Thyroid gland (tissue), 4 donors: Measurements from ENCODE around the gene CHRNG. TPM values are rescaled to one million over a fixed set of nuclear protein-coding genes. Genes with fewer than 3 reads are reported as not detected.

Experiments used
- DNase-seq, 2 donors: peaks; one replicate each; pipeline ENCODE4 v3.0.0-alpha.2; 2019
- H3K27ac ChIP-seq, 3 donors: fragments of 200-600 bp; sonication (generic); 1 replicate in 2 of 3; 2 replicates in 1 of 3; pipeline ENCODE4 v1.5.1; 2016 to 2019; ENCODE audit warnings: mild to moderate bottlenecking in 1 of 3, moderate library complexity in 1 of 3
- H3K27me3 ChIP-seq: fragments of 200-600 bp; sonication (generic); one replicate; pipeline ENCODE4 v1.5.1; 2019
- H3K36me3 ChIP-seq, 2 donors: fragments of 200-600 bp; sonication (generic); one replicate each; pipeline ENCODE4 v1.5.1; 2016 to 2019
- H3K4me1 ChIP-seq, 2 donors: fragments of 200-600 bp; sonication (generic); one replicate each; pipeline ENCODE4 v1.5.1; 2017 to 2019
- H3K4me3 ChIP-seq, 3 donors: fragments of 200-600 bp; sonication (generic); replicated peaks in 1 of 3; 1 replicate in 2 of 3; 2 replicates in 1 of 3; pipeline ENCODE4 v1.5.1; 2016; ENCODE audit warnings: mild to moderate bottlenecking in 1 of 3
- H3K9me3 ChIP-seq: fragments of 200-600 bp; sonication (generic); one replicate; pipeline ENCODE4 v1.5.1; 2017
- CTCF ChIP-seq, 6 experiments: fragments of 200-600 bp in 3 of 6; fragments of 450-650 bp in 3 of 6; sonication (generic) in 3 of 6; IDR thresholded peaks; one replicate each; pipeline ENCODE4 v1.5.1; 2016 to 2019; ENCODE audit warnings: antibody characterized with exemption in 6 of 6, mild to moderate bottlenecking in 2 of 6, inconsistent platforms in 1 of 6, moderate library complexity in 1 of 6
- POLR2A ChIP-seq, 2 donors: fragments of 450-650 bp; IDR thresholded peaks; one replicate each; pipeline ENCODE4 v1.6.1; 2017; ENCODE audit warnings: antibody characterized with exemption in 2 of 2, mild to moderate bottlenecking in 2 of 2, moderate library complexity in 1 of 2
- WGBS, 2 donors: methylation state at CpG; one replicate each; pipeline ENCODE4 v1.1.5; 2017; 5-methylcytosine and 5-hydroxymethylcytosine counted together
- intact Hi-C: fragments of 100-400 bp; cut with DNase I; formaldehyde crosslinking; loops from one replicate; pipeline ENCODE4 v1.15.1; 2023
- total RNA-seq, 4 donors: library from RNA; depleted of rRNA; stranded (reverse); fragments of >200 nt; gene quantifications; one replicate each; pipeline ENCODE4 v1.2.3, GENCODE V29; 2016

The CHRNG gene
- total RNA-seq, 4 donors from 2014 or later = not detected

GRCh38 chr2:232544674-232545073 is 5.2 kb downstream of the CHRNG start:
- Histone ChIP-seq H3K4me1 (no peaks in the 10 kb centered on the region), H3K4me3 (no peak overlapping the region), H3K27me3 (no peaks in the 10 kb centered on the region), H3K9me3 (no peaks in the 10 kb centered on the region), H3K27ac (no peak overlapping the region), H3K36me3 (no peaks in the 10 kb centered on the region)
- TF ChIP-seq CTCF (IDR thresholded peaks at IDR 0.05) (no peak), POLR2A (IDR thresholded peaks at IDR 0.05) (no peak)
- intact Hi-C loops = no loop called here
- DNase-seq = no peak
- WGBS, 2 donors = 89 to 92% methylated on average over 6 of the region's 6 CpGs

GRCh38 chr2:232545511-232546375 is 6.3 kb downstream of the CHRNG start:
- no peak for DNase-seq
- Histone ChIP-seq H3K4me1 (no peaks in the 10 kb centered on the region), H3K4me3 (no peak overlapping the region), H3K36me3 (no peaks in the 10 kb centered on the region), H3K27me3 (no peaks in the 10 kb centered on the region), H3K9me3 (no peaks in the 10 kb centered on the region), H3K27ac (no peak overlapping the region)
- intact Hi-C loops = no loop called here
- WGBS, 2 donors = 87 to 92% methylated on average over 12 to 17 of the region's 17 CpGs
- TF ChIP-seq CTCF (IDR thresholded peaks at IDR 0.05) (no peak), POLR2A (IDR thresholded peaks at IDR 0.05) (no peak)

GRCh38 chr2:232547991-232548390 is 8.5 kb downstream of the CHRNG start:
- no peak overlapping the region for H3K27ac ChIP-seq
- TF ChIP-seq CTCF (IDR thresholded peaks at IDR 0.05) (no peak), POLR2A (IDR thresholded peaks at IDR 0.05) (no peak)
- 97 to 98% methylated on average over 6 of the region's 6 CpGs for WGBS, 2 donors
- intact Hi-C loops = no loop called here
- H3K4me3 ChIP-seq = no peak overlapping the region
- H3K9me3 ChIP-seq = no peaks in the 10 kb centered on the region
- H3K4me1 ChIP-seq = peaks cover 12 to 14% of the 10 kb centered on the region in 2 donors
- no peaks in the 10 kb centered on the region for H3K36me3 ChIP-seq
- no peak for DNase-seq
- H3K27me3 ChIP-seq = no peaks in the 10 kb centered on the region

DNA sequence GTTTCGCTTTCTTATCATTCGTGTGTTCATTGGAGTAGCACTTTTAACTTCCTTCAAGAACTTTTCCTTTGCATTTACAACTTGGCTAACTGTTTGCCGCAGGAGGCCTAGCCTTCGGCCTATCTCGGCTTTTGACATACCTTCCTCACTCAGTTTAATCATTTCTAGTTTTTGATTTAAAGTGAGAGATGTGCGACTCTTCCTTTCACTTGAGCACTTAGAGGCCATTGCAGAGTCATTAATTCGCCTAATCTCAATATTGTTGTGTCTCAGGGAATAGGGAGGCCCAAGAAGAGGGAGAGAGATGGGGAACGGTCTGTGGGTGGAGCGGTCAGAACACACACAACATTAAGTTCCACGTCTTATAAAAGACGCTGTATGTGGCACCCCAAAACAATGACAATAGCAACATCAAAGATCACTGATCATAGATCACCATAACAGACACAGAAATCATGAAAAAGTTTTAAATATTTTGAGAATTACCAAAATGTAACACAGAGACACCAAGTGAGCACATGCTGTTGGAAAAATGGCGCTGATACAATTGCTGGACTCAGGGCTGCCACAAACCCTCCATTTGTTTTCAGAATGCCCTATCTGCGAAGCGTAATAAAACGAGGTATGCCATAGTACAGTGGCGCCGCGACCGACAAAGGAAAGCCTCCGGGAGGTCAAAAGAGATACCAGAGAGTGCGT is 10.3 kb downstream of the CHRNG start:
- Histone ChIP-seq H3K36me3 (no peaks in the 10 kb centered on the region), H3K4me1 (peaks cover 12 to 14% of the 10 kb centered on the region in 2 donors), H3K9me3 (no peaks in the 10 kb centered on the region), H3K4me3 (peak overlapping the region in 2 of 3 donors; percentile 79 to 98), H3K27me3 (no peaks in the 10 kb centered on the region), H3K27ac (peak overlapping the region; percentile 75 to 99 (median 97))
- TF ChIP-seq POLR2A (IDR thresholded peaks at IDR 0.05) (no peak), CTCF (IDR thresholded peaks at IDR 0.05) (no peak)
- intact Hi-C loops = no loop called here
- 39 to 42% methylated on average over 21 of the region's 21 CpGs for WGBS, 2 donors
- DNase-seq = no peak
